ENCODE measurements around the gene TMEM266.

The TMEM266 gene

GRCh38 chr15:76169911-76170800 is 110.4 kb downstream of the TMEM266 start:
- Mint-ChIP-seq H3K36me3 (ENCODE audit: low read depth) (no peaks in the 10 kb centered on the region), H3K4me1 (ENCODE audit: low read depth) (no peaks in the 10 kb centered on the region), H3K27me3 (ENCODE audit: low read depth) (no peaks in the 10 kb centered on the region), H3K4me3 (no peak overlapping the region), H3K27ac (no peak overlapping the region), H3K9me3 (no peaks in the 10 kb centered on the region)

- Mint-ChIP-seq H3K27ac (no peak overlapping the region), H3K4me3 (no peak overlapping the region), H3K36me3 (ENCODE audit: low read depth) (no peaks in the 10 kb centered on the region), H3K27me3 (ENCODE audit: low read depth) (peaks cover 6% of the 10 kb centered on the region), H3K9me3 (no peaks in the 10 kb centered on the region), H3K4me1 (ENCODE audit: low read depth) (no peaks in the 10 kb centered on the region)
Measured at GRCh38 chr15:76172782-76173181, 113.0 kb downstream of the TMEM266 start.

- H3K9me3 Mint-ChIP-seq: no peaks in the 10 kb centered on the region
- H3K4me1 Mint-ChIP-seq (ENCODE audit: low read depth): no peaks in the 10 kb centered on the region
- peaks cover 11% of the 10 kb centered on the region for H3K27me3 Mint-ChIP-seq (ENCODE audit: low read depth)
- H3K36me3 Mint-ChIP-seq (ENCODE audit: low read depth): no peaks in the 10 kb centered on the region
- no peak overlapping the region for H3K27ac Mint-ChIP-seq
- H3K4me3 Mint-ChIP-seq: no peak overlapping the region
Measured at GRCh38 chr15:76173317-76173834, 113.6 kb downstream of the TMEM266 start.

GRCh38 chr15:76174654-76175053 is 114.9 kb downstream of the TMEM266 start:
- Mint-ChIP-seq H3K36me3 (ENCODE audit: low read depth) (no peaks in the 10 kb centered on the region), H3K9me3 (no peaks in the 10 kb centered on the region), H3K4me1 (ENCODE audit: low read depth) (no peaks in the 10 kb centered on the region), H3K27ac (no peak overlapping the region), H3K27me3 (ENCODE audit: low read depth) (peaks cover 19% of the 10 kb centered on the region), H3K4me3 (no peak overlapping the region)

- no peaks in the 10 kb centered on the region for H3K9me3 Mint-ChIP-seq
- H3K36me3 Mint-ChIP-seq (ENCODE audit: low read depth): no peaks in the 10 kb centered on the region
- no peaks in the 10 kb centered on the region for H3K4me1 Mint-ChIP-seq (ENCODE audit: low read depth)
- peaks cover 26% of the 10 kb centered on the region for H3K27me3 Mint-ChIP-seq (ENCODE audit: low read depth)
- H3K4me3 Mint-ChIP-seq: no peak overlapping the region
- no peak overlapping the region for H3K27ac Mint-ChIP-seq
Measured at GRCh38 chr15:76175442-76175841, 115.7 kb downstream of the TMEM266 start.

- Mint-ChIP-seq H3K4me3 (no peak overlapping the region), H3K4me1 (ENCODE audit: low read depth) (no peaks in the 10 kb centered on the region), H3K9me3 (no peaks in the 10 kb centered on the region), H3K27me3 (ENCODE audit: low read depth) (peaks cover 26% of the 10 kb centered on the region), H3K36me3 (ENCODE audit: low read depth) (no peaks in the 10 kb centered on the region), H3K27ac (no peak overlapping the region)
Measured at GRCh38 chr15:76176059-76176458, 116.3 kb downstream of the TMEM266 start.

GRCh38 chr15:76176487-76177085 is 116.8 kb downstream of the TMEM266 start:
- Mint-ChIP-seq H3K36me3 (ENCODE audit: low read depth) (no peaks in the 10 kb centered on the region), H3K27ac (no peak overlapping the region), H3K27me3 (ENCODE audit: low read depth) (peaks cover 30% of the 10 kb centered on the region), H3K4me1 (ENCODE audit: low read depth) (peaks cover 4% of the 10 kb centered on the region), H3K9me3 (no peaks in the 10 kb centered on the region), H3K4me3 (no peak overlapping the region)

- Mint-ChIP-seq H3K36me3 (ENCODE audit: low read depth) (no peaks in the 10 kb centered on the region), H3K4me1 (ENCODE audit: low read depth) (peaks cover 9% of the 10 kb centered on the region), H3K9me3 (no peaks in the 10 kb centered on the region), H3K4me3 (no peak overlapping the region), H3K27me3 (ENCODE audit: low read depth) (peaks cover 34% of the 10 kb centered on the region), H3K27ac (no peak overlapping the region)
Measured at GRCh38 chr15:76177491-76178040, 117.8 kb downstream of the TMEM266 start.

- Mint-ChIP-seq H3K27me3 (ENCODE audit: low read depth) (peaks cover 34% of the 10 kb centered on the region), H3K9me3 (no peaks in the 10 kb centered on the region), H3K27ac (no peak overlapping the region), H3K36me3 (ENCODE audit: low read depth) (no peaks in the 10 kb centered on the region), H3K4me1 (ENCODE audit: low read depth) (peaks cover 9% of the 10 kb centered on the region), H3K4me3 (no peak overlapping the region)
Measured at GRCh38 chr15:76178296-76179000, 118.7 kb downstream of the TMEM266 start.

GRCh38 chr15:76179023-76179422 is 119.2 kb downstream of the TMEM266 start:
- peaks cover 38% of the 10 kb centered on the region for H3K27me3 Mint-ChIP-seq (ENCODE audit: low read depth)
- H3K9me3 Mint-ChIP-seq: no peaks in the 10 kb centered on the region
- no peak overlapping the region for H3K27ac Mint-ChIP-seq
- no peaks in the 10 kb centered on the region for H3K36me3 Mint-ChIP-seq (ENCODE audit: low read depth)
- peaks cover 9% of the 10 kb centered on the region for H3K4me1 Mint-ChIP-seq (ENCODE audit: low read depth)
- H3K4me3 Mint-ChIP-seq: no peak overlapping the region

GRCh38 chr15:76180321-76180720 is 120.5 kb downstream of the TMEM266 start:
- Mint-ChIP-seq H3K27ac (no peak overlapping the region), H3K9me3 (no peaks in the 10 kb centered on the region), H3K36me3 (ENCODE audit: low read depth) (no peaks in the 10 kb centered on the region)

GRCh38 chr15:76181705-76182107 is 121.9 kb downstream of the TMEM266 start:
- no peak overlapping the region for H3K27ac Mint-ChIP-seq

More at GRCh38 chr15:76180321-76180720, 120.5 kb downstream of the TMEM266 start:
- H3K4me3 Mint-ChIP-seq: no peak overlapping the region
- peaks cover 41% of the 10 kb centered on the region for H3K27me3 Mint-ChIP-seq (ENCODE audit: low read depth)
- H3K4me1 Mint-ChIP-seq (ENCODE audit: low read depth): peaks cover 9% of the 10 kb centered on the region

GRCh38 chr15:76183930-76184649 is 124.3 kb downstream of the TMEM266 start:
- H3K27ac Mint-ChIP-seq: no peak overlapping the region
- peaks cover 9% of the 10 kb centered on the region for H3K4me1 Mint-ChIP-seq (ENCODE audit: low read depth)
- H3K9me3 Mint-ChIP-seq: no peaks in the 10 kb centered on the region
- H3K27me3 Mint-ChIP-seq (ENCODE audit: low read depth): peaks cover 44% of the 10 kb centered on the region
- H3K4me3 Mint-ChIP-seq: no peak overlapping the region
- H3K36me3 Mint-ChIP-seq (ENCODE audit: low read depth): no peaks in the 10 kb centered on the region

More at GRCh38 chr15:76181705-76182107, 121.9 kb downstream of the TMEM266 start:
- H3K27me3 Mint-ChIP-seq (ENCODE audit: low read depth): peaks cover 46% of the 10 kb centered on the region
- no peaks in the 10 kb centered on the region for H3K36me3 Mint-ChIP-seq (ENCODE audit: low read depth)
- peaks cover 9% of the 10 kb centered on the region for H3K4me1 Mint-ChIP-seq (ENCODE audit: low read depth)
- no peak overlapping the region for H3K4me3 Mint-ChIP-seq
- H3K9me3 Mint-ChIP-seq: no peaks in the 10 kb centered on the region

- Mint-ChIP-seq H3K27me3 (ENCODE audit: low read depth) (peaks cover 43% of the 10 kb centered on the region), H3K27ac (no peak overlapping the region), H3K36me3 (ENCODE audit: low read depth) (no peaks in the 10 kb centered on the region), H3K9me3 (no peaks in the 10 kb centered on the region), H3K4me1 (ENCODE audit: low read depth) (peaks cover 9% of the 10 kb centered on the region), H3K4me3 (no peak overlapping the region)
Measured at GRCh38 chr15:76184650-76185035, 124.9 kb downstream of the TMEM266 start.
